LNCAP (cell line): ENCODE results near the gene TFR2.

Source experiments
- TF ChIP-seq, protein P1 (sequence below): fragments of 450-650 bp; IDR thresholded peaks from 2 replicates; pipeline ENCODE4 v1.5.1; 2017; ENCODE audit warnings: mild to moderate bottlenecking

TFR2 gene

DNA sequence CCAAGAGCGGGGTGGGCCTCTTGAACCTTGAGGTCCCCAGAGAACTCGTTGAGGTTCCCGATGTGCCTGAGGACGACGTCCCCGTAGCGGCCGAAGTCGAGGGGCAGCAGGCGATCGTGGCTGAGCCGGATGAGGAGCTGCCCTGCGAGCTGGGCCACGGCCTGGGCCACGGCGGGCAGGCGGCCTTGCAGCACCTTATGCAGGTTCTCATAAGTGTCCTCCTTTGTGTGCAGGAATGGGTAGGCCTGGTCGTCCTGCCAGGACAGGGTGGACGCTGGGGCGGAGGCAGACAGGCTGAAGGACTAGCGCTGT is 14.2 kb downstream of the TFR2 start:
- TF ChIP-seq, protein P1, sequence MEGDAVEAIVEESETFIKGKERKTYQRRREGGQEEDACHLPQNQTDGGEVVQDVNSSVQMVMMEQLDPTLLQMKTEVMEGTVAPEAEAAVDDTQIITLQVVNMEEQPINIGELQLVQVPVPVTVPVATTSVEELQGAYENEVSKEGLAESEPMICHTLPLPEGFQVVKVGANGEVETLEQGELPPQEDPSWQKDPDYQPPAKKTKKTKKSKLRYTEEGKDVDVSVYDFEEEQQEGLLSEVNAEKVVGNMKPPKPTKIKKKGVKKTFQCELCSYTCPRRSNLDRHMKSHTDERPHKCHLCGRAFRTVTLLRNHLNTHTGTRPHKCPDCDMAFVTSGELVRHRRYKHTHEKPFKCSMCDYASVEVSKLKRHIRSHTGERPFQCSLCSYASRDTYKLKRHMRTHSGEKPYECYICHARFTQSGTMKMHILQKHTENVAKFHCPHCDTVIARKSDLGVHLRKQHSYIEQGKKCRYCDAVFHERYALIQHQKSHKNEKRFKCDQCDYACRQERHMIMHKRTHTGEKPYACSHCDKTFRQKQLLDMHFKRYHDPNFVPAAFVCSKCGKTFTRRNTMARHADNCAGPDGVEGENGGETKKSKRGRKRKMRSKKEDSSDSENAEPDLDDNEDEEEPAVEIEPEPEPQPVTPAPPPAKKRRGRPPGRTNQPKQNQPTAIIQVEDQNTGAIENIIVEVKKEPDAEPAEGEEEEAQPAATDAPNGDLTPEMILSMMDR, result no peak

DNA sequence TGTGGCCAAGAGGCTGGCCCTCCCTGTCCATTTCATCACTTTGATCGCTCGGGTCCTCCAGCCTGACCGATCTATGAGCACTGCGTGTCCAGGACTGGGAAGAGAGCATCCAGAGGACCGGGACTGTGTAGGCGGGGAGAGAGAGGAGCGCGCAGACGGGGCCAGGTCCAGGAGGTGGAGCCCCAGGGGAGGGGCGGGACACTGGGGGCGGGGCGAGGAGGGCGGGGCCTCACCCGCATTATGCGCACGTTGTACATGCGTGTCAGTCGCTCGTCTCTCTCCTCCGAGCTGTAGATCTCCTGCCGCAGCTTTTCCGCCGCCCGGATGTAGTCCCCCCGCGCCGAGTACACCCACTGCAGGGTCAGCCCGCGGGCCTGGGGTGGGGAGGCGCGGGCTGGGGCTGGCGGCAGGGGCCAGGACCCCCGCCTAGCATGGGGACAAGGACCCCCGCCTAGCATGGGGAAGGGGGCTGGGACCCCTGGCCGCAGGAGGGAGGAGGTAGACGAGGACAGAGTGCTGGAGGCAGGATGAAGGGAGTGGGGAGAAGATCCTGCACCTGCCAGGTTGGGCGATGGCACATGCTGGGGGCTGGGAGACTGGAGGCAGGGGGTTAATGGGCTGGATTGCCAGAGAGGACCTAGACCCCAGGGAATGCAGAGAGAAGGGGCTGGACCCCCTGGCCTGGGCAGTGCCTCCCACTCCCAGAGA is 14.7 kb downstream of the TFR2 start:
- TF ChIP-seq, protein P1, result no peak

- TF ChIP-seq, protein P1, result no peak
These were observed 15.3 kb downstream of the TFR2 start for GRCh38 chr7:100626055-100626454.

- TF ChIP-seq, protein P1, result no peak
These were observed 17.2 kb downstream of the TFR2 start for GRCh38 chr7:100623951-100624824.

- TF ChIP-seq, protein P1, result no peak
These were observed 19.8 kb downstream of the TFR2 start for GRCh38 chr7:100621554-100621953.

GRCh38 chr7:100620804-100621203 is 20.5 kb downstream of the TFR2 start:
- TF ChIP-seq, protein P1, result no peak

DNA sequence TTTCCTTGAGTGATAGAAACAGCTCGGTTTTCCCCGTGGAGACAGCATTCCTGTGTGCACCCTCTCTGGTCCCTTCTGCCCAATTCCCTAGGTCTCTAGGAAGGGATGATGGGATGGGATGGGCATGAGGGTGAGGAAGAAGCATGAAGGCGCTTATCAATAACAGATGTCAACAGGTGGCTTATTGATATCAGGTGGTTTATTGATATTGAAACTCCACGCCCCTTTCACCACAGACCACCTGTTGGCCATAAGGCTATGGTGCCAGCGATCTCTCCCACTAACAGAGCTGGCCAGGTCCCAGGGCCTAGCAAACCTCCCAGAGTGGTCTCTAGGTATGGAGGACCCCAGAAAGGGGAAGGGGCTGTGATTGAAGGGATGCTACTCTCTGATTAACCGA is 21.1 kb downstream of the TFR2 start:
- TF ChIP-seq, protein P1, result no peak
